HEK293 (cell line): Measurements from ENCODE around the gene R3HDM1.

Experiments
- CTCF ChIA-PET: fragments of 350-600 bp; formaldehyde crosslinking; extraction: SDS; loops from one replicate; lab custom pipeline; 2021; ENCODE audit warnings: antibody characterized with exemption; lab: Yijun Ruan, JAX
- POLR2A ChIA-PET: fragments of 300-600 bp; formaldehyde crosslinking; extraction: SDS; loops from one replicate; lab custom pipeline; 2020; ENCODE audit warnings: antibody characterized with exemption, inconsistent platforms; lab: Yijun Ruan, JAX
- H3K27ac ChIP-seq: fragments of 200-500 bp; sonication (Bioruptor generic); 2 replicates; pipeline ENCODE4 v1.5.1; 2014; ENCODE audit warnings: low read depth, low read length, control low read depth, inconsistent platforms; ENCODE audit errors: extremely low read depth
- H3K36me3 ChIP-seq, 2 experiments: fragments of 200-500 bp in 1 of 2; sonication (Bioruptor generic) in 1 of 2; 1 replicate in 1 of 2; 2 replicates in 1 of 2; pipeline ENCODE4 v1.5.1; 2014 to 2017; ENCODE audit warnings: inconsistent platforms in 2 of 2, low read length in 2 of 2; ENCODE audit not compliant: control insufficient read depth in 2 of 2, insufficient read depth in 1 of 2
- H3K4me1 ChIP-seq: fragments of 200-500 bp; sonication (Bioruptor generic); 2 replicates; pipeline ENCODE4 v1.5.1; 2014; ENCODE audit warnings: mild to moderate bottlenecking, low read length, inconsistent platforms; ENCODE audit not compliant: control insufficient read depth, insufficient read depth
- H3K4me3 ChIP-seq: 2 replicates; pipeline ENCODE4 v1.5.1; 2011; ENCODE audit warnings: low read depth, mild to moderate bottlenecking, control low read depth, low read length, moderate library complexity
- H3K9me3 ChIP-seq: fragments of 200-500 bp; sonication (Bioruptor generic); 2 replicates; pipeline ENCODE4 v1.5.1; 2014; ENCODE audit warnings: low read depth, low read length, inconsistent platforms; ENCODE audit not compliant: control insufficient read depth, insufficient read depth
- AEBP2 ChIP-seq: fragments of 450-650 bp; formaldehyde crosslinking; IDR thresholded peaks from 2 replicates; pipeline ENCODE4 v1.5.1; 2016; ENCODE audit warnings: missing biosample characterization, missing genetic modification characterization, borderline replicate concordance
- CTCF ChIP-seq: fragments of 450-650 bp; formaldehyde crosslinking; IDR thresholded peaks from 2 replicates; pipeline ENCODE4 v1.5.1; 2016; ENCODE audit warnings: missing biosample characterization, missing genetic modification characterization
- GLIS1 ChIP-seq: fragments of 450-650 bp; formaldehyde crosslinking; IDR thresholded peaks from 2 replicates; pipeline ENCODE4 v1.5.1; 2016; ENCODE audit warnings: missing biosample characterization, missing genetic modification characterization
- INSM2 ChIP-seq: fragments of 450-650 bp; formaldehyde crosslinking; IDR thresholded peaks from 2 replicates; pipeline ENCODE4 v1.5.1; 2016; ENCODE audit warnings: missing biosample characterization, missing genetic modification characterization
- TCF7L2 ChIP-seq: IDR thresholded peaks from 2 replicates; pipeline ENCODE4 v1.6.1; 2011; ENCODE audit warnings: low read depth, mild to moderate bottlenecking, inconsistent platforms, low read length, moderate library complexity, borderline replicate concordance
- ZBTB49 ChIP-seq: fragments of 450-650 bp; formaldehyde crosslinking; IDR thresholded peaks from 2 replicates; pipeline ENCODE4 v1.5.1; 2016; ENCODE audit warnings: missing biosample characterization, missing genetic modification characterization, low read depth
- ZIC2 ChIP-seq: fragments of 450-650 bp; formaldehyde crosslinking; IDR thresholded peaks from 2 replicates; pipeline ENCODE4 v1.5.1; 2016; ENCODE audit warnings: missing biosample characterization, missing genetic modification characterization
- ZNF26 ChIP-seq: fragments of 450-650 bp; formaldehyde crosslinking; IDR thresholded peaks from 2 replicates; pipeline ENCODE4 v1.5.1; 2016; ENCODE audit warnings: missing biosample characterization, missing genetic modification characterization
- ZNF280D ChIP-seq: fragments of 450-650 bp; formaldehyde crosslinking; IDR thresholded peaks from 2 replicates; pipeline ENCODE4 v1.5.1; 2016; ENCODE audit warnings: missing biosample characterization, missing genetic modification characterization
- ZNF48 ChIP-seq: fragments of 450-650 bp; formaldehyde crosslinking; IDR thresholded peaks from 2 replicates; pipeline ENCODE4 v1.5.1; 2016; ENCODE audit warnings: missing biosample characterization, missing genetic modification characterization
- ZNF488 ChIP-seq: fragments of 450-650 bp; formaldehyde crosslinking; IDR thresholded peaks from 2 replicates; pipeline ENCODE4 v1.5.1; 2016; ENCODE audit warnings: missing biosample characterization, missing genetic modification characterization
- ZNF501 ChIP-seq: fragments of 450-650 bp; formaldehyde crosslinking; IDR thresholded peaks from 2 replicates; pipeline ENCODE4 v1.5.1; 2016; ENCODE audit warnings: missing biosample characterization, missing genetic modification characterization
- ZNF610 ChIP-seq: fragments of 450-650 bp; formaldehyde crosslinking; IDR thresholded peaks from 2 replicates; pipeline ENCODE4 v1.5.1; 2016; ENCODE audit warnings: missing biosample characterization, missing genetic modification characterization, borderline replicate concordance
- ZNF626 ChIP-seq: fragments of 450-650 bp; sonication (Bioruptor Pico); formaldehyde crosslinking; IDR thresholded peaks from 2 replicates; pipeline ENCODE4 v1.5.1; 2018; ENCODE audit warnings: missing biosample characterization, missing genetic modification characterization, inconsistent platforms
- ZNF768 ChIP-seq: fragments of 450-650 bp; formaldehyde crosslinking; IDR thresholded peaks from 2 replicates; pipeline ENCODE4 v1.5.1; 2018; ENCODE audit warnings: missing biosample characterization, mild to moderate bottlenecking, missing genetic modification characterization

Gene R3HDM1

GRCh38 chr2:135728064-135728743, 196.9 kb downstream of the R3HDM1 start (continued):
- TF ChIP-seq ZNF280D (tag by site-specific recombination) = no peak
- TF ChIP-seq ZIC2 (tag by site-specific recombination) = no peak
- TF ChIP-seq, all 188 proteins: peak for 0

- Histone ChIP-seq H3K27ac (no peak overlapping the region), H3K4me3 (no peak overlapping the region), H3K9me3 (no peaks in the 10 kb centered on the region), H3K4me1 (no peaks in the 10 kb centered on the region), H3K36me3 (no peaks in the 10 kb centered on the region)
- CTCF ChIA-PET = interaction anchor here (1.1 kb wide), 1 partner anchor 669 kb away, joined by 3 read pairs; no protein-coding TSS in a partner anchor
- TF ChIP-seq ZNF626 (tag by site-specific recombination) = no peak
- POLR2A ChIA-PET = no interaction called here
Observed at GRCh38 chr2:135732561-135732960, 201.3 kb downstream of the R3HDM1 start.

- no peaks in the 10 kb centered on the region for H3K36me3 ChIP-seq
- no peak overlapping the region for H3K27ac ChIP-seq
- no peak overlapping the region for H3K4me3 ChIP-seq
- H3K9me3 ChIP-seq = no peaks in the 10 kb centered on the region
- H3K4me1 ChIP-seq = no peaks in the 10 kb centered on the region
- CTCF ChIA-PET = interaction anchor here (0.7 kb wide), 1 partner anchor 691 kb away, joined by 5 read pairs; no protein-coding TSS in a partner anchor
- POLR2A ChIA-PET = interaction anchor here (0.7 kb wide), 1 partner anchor 22 kb away, joined by 3 read pairs; no protein-coding TSS in a partner anchor
- no peak for TF ChIP-seq GLIS1
- no peak for TF ChIP-seq ZNF501 (tag by site-specific recombination)
- TF ChIP-seq ZNF768 = no peak
- TF ChIP-seq TCF7L2 = no peak
- TF ChIP-seq ZIC2 (tag by site-specific recombination) = no peak
- no peak for TF ChIP-seq ZNF48
Observed at GRCh38 chr2:135733045-135733444, 201.8 kb downstream of the R3HDM1 start.

GRCh38 chr2:135736546-135736945, 205.3 kb downstream of the R3HDM1 start:
- POLR2A ChIA-PET = no interaction called here
- H3K9me3 ChIP-seq = no peaks in the 10 kb centered on the region
- CTCF ChIA-PET = no interaction called here
- H3K4me1 ChIP-seq = no peaks in the 10 kb centered on the region
- no peak overlapping the region for H3K4me3 ChIP-seq
- no peaks in the 10 kb centered on the region for H3K36me3 ChIP-seq
- no peak overlapping the region for H3K27ac ChIP-seq
- TF ChIP-seq ZNF610 (tag by site-specific recombination) = no peak
- no peak for TF ChIP-seq AEBP2 (tag by site-specific recombination)
- no peak for TF ChIP-seq ZNF26 (tag by site-specific recombination)
- TF ChIP-seq INSM2 (tag by site-specific recombination) = no peak
- TF ChIP-seq CTCF = no peak
- no peak for TF ChIP-seq ZBTB49 (tag by site-specific recombination)
- TF ChIP-seq ZNF488 (tag by site-specific recombination) = no peak
